H1 (cell line): ENCODE results near the gene ANP32A.

Source experiments
- CEBPB ChIP-seq: IDR thresholded peaks from 2 replicates; pipeline ENCODE4 v1.6.1; 2012; ENCODE audit warnings: low read depth, low read length
- CTCF ChIP-seq, 3 experiments: IDR thresholded peaks; 1 replicate in 2 of 3; 2 replicates in 1 of 3; pipeline versions ENCODE4 v1.5.1 to v1.6.1; 2011; ENCODE audit warnings: low read length in 3 of 3, mild to moderate bottlenecking in 3 of 3, inconsistent platforms in 2 of 3, low read depth in 1 of 3, moderate library complexity in 1 of 3; ENCODE audit not compliant: insufficient read depth in 1 of 3; ENCODE audit errors: control extremely low read depth in 1 of 3
- POLR2AphosphoS5 ChIP-seq: IDR thresholded peaks from 2 replicates; pipeline ENCODE4 v1.6.1; 2011; ENCODE audit warnings: low read depth, low read length

DNA sequence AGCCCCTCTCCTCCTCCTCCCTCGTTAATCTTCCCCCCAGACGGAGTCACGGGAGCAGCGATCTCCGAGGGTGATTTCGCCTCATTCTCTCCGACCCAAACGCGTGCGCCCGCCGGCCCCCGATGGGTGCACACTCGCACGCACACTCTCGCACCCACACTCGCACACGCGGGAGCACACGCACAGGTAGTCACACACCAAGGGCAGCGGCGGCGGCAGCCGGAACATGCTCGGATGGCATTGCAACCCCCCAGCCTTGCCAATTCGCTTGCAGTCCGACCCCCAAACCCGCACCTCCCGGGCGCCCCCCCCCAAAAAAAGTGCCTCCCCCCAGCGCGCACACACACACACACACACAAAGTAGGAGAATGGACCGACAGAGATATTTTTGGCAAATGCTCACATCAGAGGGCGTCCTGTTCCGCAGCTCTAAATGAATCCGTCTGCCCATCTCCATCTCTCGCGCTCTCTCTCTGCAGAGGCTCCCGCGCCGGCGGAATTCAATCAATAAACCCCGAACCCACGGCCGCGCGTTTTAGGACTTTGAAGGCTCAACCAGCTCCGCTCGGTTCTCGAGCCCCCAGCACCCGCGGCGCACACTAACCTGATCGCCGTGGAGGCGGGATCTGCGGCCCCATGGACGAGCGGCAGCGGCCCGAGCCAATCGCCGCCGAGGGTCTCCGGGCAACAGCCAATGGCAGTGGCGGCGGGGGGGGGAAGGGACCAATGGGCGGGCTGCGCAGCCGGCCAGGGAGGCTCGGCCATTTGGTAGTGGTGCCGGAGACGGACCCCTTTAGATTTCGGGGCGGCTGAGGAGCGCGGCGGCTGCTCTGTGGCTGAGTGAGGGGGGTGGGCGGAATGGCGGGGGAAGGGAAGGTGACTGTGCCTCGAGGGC, at the start of gene ANP32A:
- no peak for TF ChIP-seq CEBPB
- no peak for TF ChIP-seq CTCF (IDR thresholded peaks at IDR 0.05; ENCODE audit: control extremely low read depth in 1 of 3, insufficient read depth in 1 of 3, low read depth in 1 of 3, low read length in 3 of 3)
- no peak; the same call in none of the 2 replicates for TF ChIP-seq POLR2AphosphoS5
